ENCODE measurements around the gene CTU2. TPM values are rescaled to one million over a fixed set of nuclear protein-coding genes. Genes with fewer than 3 reads are reported as not detected.
"Not testable (repeated sequence)": the region's sequence is repeated elsewhere in the genome, so short reads cannot be mapped to it uniquely, and the experiment has no call there.

CTU2 gene
- total and polyA plus RNA-seq, 9 of the 15 experiments (the other 6 are each of a cell fraction or from before 2014, with no cell fraction given), result 1.3 to 105 (median 23.2) TPM

- not testable (repeated sequence) for BruUV-seq (replicated peaks)
Observed at GRCh38 chr16:88669493-88669892, 36.8 kb upstream of the CTU2 start.

GRCh38 chr16:88669980-88670379, 36.3 kb upstream of the CTU2 start:
- no peak for ATAC-seq
- Histone ChIP-seq H3K4me1 (replicated peaks in 1 of 2; ENCODE audit: control insufficient read depth in 2 of 2, insufficient read depth in 2 of 2, low read length in 2 of 2) (peaks cover 2 to 25% of the 10 kb centered on the region in 2 experiments; a peak in 4 of 5 replicates), H3K4me3 (no peak overlapping the region), H3K9me1 (ENCODE audit: control insufficient read depth, insufficient read depth, low read length) (no peaks in the 10 kb centered on the region), H3K36me3 (ENCODE audit: control insufficient read depth, insufficient read depth, low read length) (peaks cover 14% of the 10 kb centered on the region; the same call in 2 of the 3 replicates), H3K27me3 (ENCODE audit: control insufficient read depth in 2 of 2, insufficient read depth in 2 of 2, low read length in 2 of 2) (no peaks in the 10 kb centered on the region), H2AFZ (ENCODE audit: low read depth, low read length) (no peak overlapping the region), H4K20me1 (replicated peaks; ENCODE audit: control insufficient read depth, insufficient read depth, low read length) (no peaks in the 10 kb centered on the region), H3K27ac (ENCODE audit: extremely low read depth, low read depth, low read length) (no peak overlapping the region), H3K9me3 (replicated peaks; ENCODE audit: control insufficient read depth, insufficient read depth, low read depth, low read length) (no peaks in the 10 kb centered on the region), H3K9ac (ENCODE audit: insufficient read depth in 1 of 2, low read depth in 2 of 2, low read length in 2 of 2) (no peak overlapping the region), H3K79me2 (ENCODE audit: control insufficient read depth, insufficient read depth, low read length) (0 out of 3 replicates have a peak, but pooled peaks cover 4% of the 10 kb centered on the region), H3K4me2 (ENCODE audit: insufficient read depth, low read length) (no peak overlapping the region)
- ChIA-PET CTCF (ENCODE audit: low intra/inter-chr PET ratio) (no interaction called here), POLR2A (interaction anchor here (0.7 to 1.7 kb wide), 2 partner anchors 17 to 849 kb away, joined by 4 to 9 read pairs; partner anchors contain the start of gene SNAI3)
- in situ Hi-C loops (cut with MboI), result no loop called here
- intact Hi-C loops (cut with micrococcal nuclease), result no loop called here
- no peak for FAIRE-seq
- BruUV-seq (replicated peaks), result no TSS peak
- DNase-seq (ENCODE audit: extremely low read depth in 1 of 4, low spot score in 3 of 4), result no peak
- WGBS (ENCODE audit: insufficient coverage, low coverage, missing lambda C conversion rate), result 77% methylated on average over 10 of the region's 10 CpGs
- no peak for TF ChIP-seq ZBTB40 (IDR thresholded peaks at IDR 0.05)
- no peak for TF ChIP-seq ZBTB40 (CRISPR knock-in tag; IDR thresholded peaks at IDR 0.05)
- no peak for TF ChIP-seq MECOM (CRISPR knock-in tag; IDR thresholded peaks at IDR 0.05)
- TF ChIP-seq GTF2B (IDR thresholded peaks at IDR 0.05; ENCODE audit: extremely low read depth, insufficient read length), result no peak
- no peak for TF ChIP-seq TRIM24 (IDR thresholded peaks at IDR 0.05)
- no peak for TF ChIP-seq MCM5 (IDR thresholded peaks at IDR 0.05; ENCODE audit: low read depth)

More at GRCh38 chr16:88669493-88669892, 36.8 kb upstream of the CTU2 start:
- peak; percentile 61 for TF ChIP-seq ZFP36 (IDR thresholded peaks at IDR 0.05; ENCODE audit: low read depth, low read length, partially characterized antibody)
- H3K27ac ChIP-seq (ENCODE audit: extremely low read depth, low read depth, low read length); H3K9ac ChIP-seq (ENCODE audit: insufficient read depth in 1 of 2, low read depth in 2 of 2, low read length in 2 of 2); H3K4me2 ChIP-seq (ENCODE audit: insufficient read depth, low read length); H2AFZ ChIP-seq (ENCODE audit: low read depth, low read length); H4K20me1 ChIP-seq (replicated peaks; ENCODE audit: control insufficient read depth, insufficient read depth, low read length); H3K9me1 ChIP-seq (ENCODE audit: control insufficient read depth, insufficient read depth, low read length); FAIRE-seq; intact Hi-C loops (cut with micrococcal nuclease); H3K79me2 ChIP-seq (ENCODE audit: control insufficient read depth, insufficient read depth, low read length); H3K9me3 ChIP-seq (replicated peaks; ENCODE audit: control insufficient read depth, insufficient read depth, low read depth, low read length); CTCF ChIA-PET (ENCODE audit: low intra/inter-chr PET ratio); H3K4me3 ChIP-seq; H3K27me3 ChIP-seq (ENCODE audit: control insufficient read depth in 2 of 2, insufficient read depth in 2 of 2, low read length in 2 of 2); DNase-seq (ENCODE audit: extremely low read depth in 1 of 4, low spot score in 3 of 4); ATAC-seq; in situ Hi-C loops (cut with MboI): not testable (repeated sequence)
- peaks cover 5 to 29% of the 10 kb centered on the region in 2 experiments; a peak in 4 of 5 replicates for H3K4me1 ChIP-seq (replicated peaks in 1 of 2; ENCODE audit: control insufficient read depth in 2 of 2, insufficient read depth in 2 of 2, low read length in 2 of 2)
- WGBS (ENCODE audit: insufficient coverage, low coverage, missing lambda C conversion rate), result 76% methylated on average over 5 of the region's 8 CpGs
- peaks cover 18% of the 10 kb centered on the region; the same call in 2 of the 3 replicates for H3K36me3 ChIP-seq (ENCODE audit: control insufficient read depth, insufficient read depth, low read length)
- POLR2A ChIA-PET, result interaction anchor here (0.7 to 1.7 kb wide), 2 partner anchors 18 to 849 kb away, joined by 4 to 9 read pairs; partner anchors contain the start of gene SNAI3
